H1 (cell line): ENCODE results near the gene LANCL3. TPM values are rescaled to one million over a fixed set of nuclear protein-coding genes. Genes with fewer than 3 reads are reported as not detected.

Experiments
- CTCF ChIA-PET: fragments of 300-600 bp; sonication (Branson Sonifier 250); formaldehyde crosslinking; loops from one replicate; lab custom pipeline; 2021; ENCODE audit not compliant: partially characterized antibody; lab: Charles Lee
- POLR2A ChIA-PET: fragments of 300-600 bp; sonication (Branson Sonifier 250); formaldehyde crosslinking; loops from one replicate; lab custom pipeline; 2021; ENCODE audit warnings: inconsistent platforms; ENCODE audit not compliant: partially characterized antibody; lab: Charles Lee
- DNase-seq, 2 experiments: peaks; one replicate each; pipeline versions ENCODE4 v3.0.0 to v3.0.0-alpha.2; 2010 to 2022; ENCODE audit warnings: low spot score in 2 of 2, low read depth in 1 of 2, mixed read lengths in 1 of 2
- FAIRE-seq: peaks from 2 replicates; lab custom pipeline; 2011; peaks lifted over from hg19 to GRCh38; lab: Jason Lieb, UNC
- H2AFZ ChIP-seq: 2 replicates; pipeline ENCODE4 v1.8.1; 2012; ENCODE audit warnings: low read length, inconsistent platforms
- H2AK5ac ChIP-seq: 2 replicates; pipeline ENCODE4 v1.6.1; 2013; ENCODE audit warnings: low read depth, low read length
- H2BK120ac ChIP-seq: replicated peaks from 2 replicates; pipeline ENCODE3; 2013; ENCODE audit warnings: low read depth, low read length, inconsistent platforms
- H2BK12ac ChIP-seq: 2 replicates; pipeline ENCODE4 v1.6.1; 2013; ENCODE audit warnings: low read depth, low read length
- H2BK15ac ChIP-seq: 2 replicates; pipeline ENCODE4 v1.6.1; 2013; ENCODE audit warnings: low read length
- H2BK20ac ChIP-seq: 2 replicates; pipeline ENCODE4 v1.6.1; 2013; ENCODE audit warnings: low read length
- H2BK5ac ChIP-seq: 2 replicates; pipeline ENCODE4 v1.6.1; 2013; ENCODE audit warnings: low read depth, low read length
- H3K14ac ChIP-seq: 2 replicates; pipeline ENCODE4 v1.6.1; 2013; ENCODE audit warnings: inconsistent platforms; ENCODE audit not compliant: insufficient read length
- H3K18ac ChIP-seq: 2 replicates; pipeline ENCODE4 v1.6.1; 2013; ENCODE audit warnings: low read length; ENCODE audit errors: extremely low read depth
- H3K23ac ChIP-seq: 2 replicates; pipeline ENCODE4 v1.6.1; 2013; ENCODE audit warnings: inconsistent platforms; ENCODE audit not compliant: insufficient read length
- H3K23me2 ChIP-seq: 2 replicates; pipeline ENCODE4 v1.6.1; 2013; ENCODE audit warnings: low read depth, low read length
- H3K27ac ChIP-seq: 2 replicates; pipeline ENCODE4 v1.6.1; 2011; ENCODE audit warnings: low read depth, low read length, inconsistent platforms
- H3K27me3 ChIP-seq, 4 experiments: replicated peaks in 1 of 4; 1 replicate in 1 of 4; 2 replicates in 3 of 4; pipeline versions ENCODE4 v1.6.1 to v1.8.1; 2011 to 2013; ENCODE audit warnings: low read length in 3 of 4, mild to moderate bottlenecking in 3 of 4, inconsistent platforms in 2 of 4, mixed read lengths in 2 of 4, moderate library complexity in 1 of 4; ENCODE audit not compliant: control insufficient read depth in 3 of 4, insufficient read depth in 3 of 4; ENCODE audit errors: extremely low read depth in 1 of 4
- H3K36me3 ChIP-seq, 4 experiments: 2 replicates each; pipeline versions ENCODE4 v1.6.1 to v1.8.1; 2011 to 2013; ENCODE audit warnings: mild to moderate bottlenecking in 4 of 4, low read length in 3 of 4, moderate library complexity in 2 of 4, control low read depth in 1 of 4, inconsistent platforms in 1 of 4; ENCODE audit not compliant: insufficient read depth in 4 of 4, control insufficient read depth in 2 of 4
- H3K4ac ChIP-seq: replicated peaks from 2 replicates; pipeline ENCODE3; 2013; ENCODE audit warnings: low read length, low read depth, mixed read lengths, inconsistent platforms; ENCODE audit not compliant: insufficient read length
- H3K4me1 ChIP-seq, 4 experiments: replicated peaks in 1 of 4; 1 replicate in 1 of 4; 2 replicates in 3 of 4; pipeline versions ENCODE4 v1.6.1 to v1.8.1; 2011 to 2013; ENCODE audit warnings: low read length in 3 of 4, inconsistent platforms in 2 of 4, mixed read lengths in 1 of 4; ENCODE audit not compliant: insufficient read depth in 4 of 4, control insufficient read depth in 3 of 4
- H3K4me2 ChIP-seq, 2 experiments: 2 replicates each; pipeline versions ENCODE4 v1.6.1 to v1.8.1; 2011 to 2013; ENCODE audit warnings: low read depth in 2 of 2, low read length in 2 of 2, control low read depth in 1 of 2, inconsistent platforms in 1 of 2, mild to moderate bottlenecking in 1 of 2; ENCODE audit not compliant: insufficient read depth in 1 of 2
- H3K4me3 ChIP-seq, 4 experiments: fragments of 200-600, 300-600 bp in 1 of 4; sonication (generic), shearing (Covaris generic), sonication (Bioruptor Twin) in 1 of 4; 2 replicates each; pipeline versions ENCODE4 v1.5.1 to v1.8.1; 2011 to 2016; ENCODE audit warnings: low read length in 4 of 4, low read depth in 3 of 4, control low read depth in 2 of 4, inconsistent platforms in 2 of 4, mild to moderate bottlenecking in 2 of 4, mixed read lengths in 1 of 4, moderate library complexity in 1 of 4; ENCODE audit not compliant: insufficient read depth in 2 of 4; ENCODE audit errors: extremely low read depth in 1 of 4
- H3K56ac ChIP-seq: replicated peaks from 2 replicates; pipeline ENCODE3; 2013; ENCODE audit warnings: low read depth, mild to moderate bottlenecking, mixed read lengths, low read length, inconsistent platforms; ENCODE audit not compliant: insufficient read length
- H3K79me1 ChIP-seq: 2 replicates; pipeline ENCODE4 v1.6.1; 2013; ENCODE audit warnings: low read depth, low read length, control low read depth
- H3K79me2 ChIP-seq, 2 experiments: 2 replicates each; pipeline versions ENCODE4 v1.6.1 to v1.8.1; 2012 to 2013; ENCODE audit warnings: low read length in 2 of 2, mild to moderate bottlenecking in 2 of 2, inconsistent platforms in 1 of 2; ENCODE audit not compliant: insufficient read depth in 2 of 2, control insufficient read depth in 1 of 2
- H3K9ac ChIP-seq, 4 experiments: replicated peaks in 1 of 4; 1 replicate in 1 of 4; 2 replicates in 3 of 4; pipeline versions ENCODE4 v1.6.1 to v1.8.1; 2011 to 2013; ENCODE audit warnings: low read depth in 3 of 4, low read length in 3 of 4, control low read depth in 2 of 4, mild to moderate bottlenecking in 2 of 4, moderate library complexity in 2 of 4, inconsistent platforms in 1 of 4; ENCODE audit errors: extremely low read depth in 1 of 4
- H3K9me3 ChIP-seq, 2 experiments: 2 replicates each; pipeline versions ENCODE4 v1.6.1 to v1.8.1; 2012 to 2013; ENCODE audit warnings: mild to moderate bottlenecking in 2 of 2, moderate library complexity in 2 of 2, control low read depth in 1 of 2, inconsistent platforms in 1 of 2, low read depth in 1 of 2, low read length in 1 of 2, mixed read lengths in 1 of 2; ENCODE audit not compliant: insufficient read depth in 2 of 2
- H4K20me1 ChIP-seq, 2 experiments: replicated peaks in 1 of 2; 2 replicates each; pipeline versions ENCODE3 to v1.8.1; 2011 to 2013; ENCODE audit warnings: inconsistent platforms in 2 of 2, low read length in 2 of 2, mild to moderate bottlenecking in 1 of 2; ENCODE audit not compliant: insufficient read depth in 2 of 2, control insufficient read depth in 1 of 2
- H4K5ac ChIP-seq: 2 replicates; pipeline ENCODE4 v1.6.1; 2013; ENCODE audit warnings: low read length, low read depth, mixed read lengths, inconsistent platforms; ENCODE audit not compliant: insufficient read length
- H4K8ac ChIP-seq: 2 replicates; pipeline ENCODE4 v1.8.0; 2013; ENCODE audit warnings: mild to moderate bottlenecking, moderate library complexity, low read length, inconsistent platforms; ENCODE audit not compliant: insufficient read depth; ENCODE audit errors: extremely low read depth
- H4K91ac ChIP-seq: replicated peaks from 2 replicates; pipeline ENCODE3; 2013; ENCODE audit warnings: low read length, mixed read lengths, inconsistent platforms; ENCODE audit not compliant: insufficient read length
- FOSL1 ChIP-seq: IDR thresholded peaks from 2 replicates; pipeline ENCODE4 v1.6.1; 2011; ENCODE audit warnings: mild to moderate bottlenecking, low read depth, low read length, moderate library complexity; ENCODE audit not compliant: insufficient read depth
- HDAC6 ChIP-seq: IDR thresholded peaks from one replicate; pipeline ENCODE4 v1.7.1; 2012; ENCODE audit warnings: low read depth, mild to moderate bottlenecking, inconsistent platforms, low read length, moderate library complexity
- NANOG ChIP-seq: IDR thresholded peaks from 2 replicates; pipeline ENCODE4 v1.6.1; 2011; ENCODE audit warnings: low read length, low read depth, mild to moderate bottlenecking, inconsistent platforms; ENCODE audit not compliant: insufficient read depth, poor library complexity, severe bottlenecking
- SIN3A ChIP-seq, 2 experiments: IDR thresholded peaks in 1 of 2; conservative IDR thresholded peaks in 1 of 2; 2 replicates each; pipeline ENCODE4 v1.6.1; 2011 to 2012; ENCODE audit warnings: low read length in 2 of 2, improper control_type of control experiment in 1 of 2, low read depth in 1 of 2, mild to moderate bottlenecking in 1 of 2
- SRF ChIP-seq: IDR thresholded peaks from 2 replicates; pipeline ENCODE4 v1.6.1; 2011; ENCODE audit warnings: mild to moderate bottlenecking, low read depth, low read length, moderate library complexity
- polyA plus RNA-seq, 7 experiments: library from polyadenylated mRNA; depleted of rRNA in 3 of 7; stranded (reverse) in 5 of 7; unstranded in 2 of 7; fragments of >200 nt in 5 of 7; fragments of 200-250 nt in 2 of 7; gene quantifications; 1 replicate in 5 of 7; 2 replicates in 1 of 7; 4 replicates in 1 of 7; pipeline versions ENCODE4 v1.2.1 to v1.2.3, GENCODE V29; 2011 to 2013; ENCODE audit warnings: missing spikeins in 2 of 7, mixed read lengths in 2 of 7
- total RNA-seq: library from RNA; stranded (reverse); fragmentation: NEBNext Ultra II Directional; extraction: Animal tissue kit (Norgen Biotek cat#: 25700); gene quantifications from 2 replicates; pipeline ENCODE4 v1.2.1, GENCODE V29; 2021
- TF ChIP-seq, protein P1 (sequence below): IDR thresholded peaks from 2 replicates; pipeline ENCODE4 v1.6.1; 2012; ENCODE audit warnings: low read length, inconsistent platforms
- TF ChIP-seq, protein P2 (sequence below), 3 experiments: IDR thresholded peaks; 1 replicate in 2 of 3; 2 replicates in 1 of 3; pipeline versions ENCODE4 v1.5.1 to v1.6.1; 2011; ENCODE audit warnings: low read length in 3 of 3, mild to moderate bottlenecking in 3 of 3, inconsistent platforms in 2 of 3, low read depth in 1 of 3, moderate library complexity in 1 of 3; ENCODE audit not compliant: insufficient read depth in 1 of 3; ENCODE audit errors: control extremely low read depth in 1 of 3

Gene LANCL3
- total and polyA plus RNA-seq, 2 of the 8 experiments (the other 6 are each of a cell fraction or from before 2014, with no cell fraction given), result 0.11 to 0.37 TPM

DNA sequence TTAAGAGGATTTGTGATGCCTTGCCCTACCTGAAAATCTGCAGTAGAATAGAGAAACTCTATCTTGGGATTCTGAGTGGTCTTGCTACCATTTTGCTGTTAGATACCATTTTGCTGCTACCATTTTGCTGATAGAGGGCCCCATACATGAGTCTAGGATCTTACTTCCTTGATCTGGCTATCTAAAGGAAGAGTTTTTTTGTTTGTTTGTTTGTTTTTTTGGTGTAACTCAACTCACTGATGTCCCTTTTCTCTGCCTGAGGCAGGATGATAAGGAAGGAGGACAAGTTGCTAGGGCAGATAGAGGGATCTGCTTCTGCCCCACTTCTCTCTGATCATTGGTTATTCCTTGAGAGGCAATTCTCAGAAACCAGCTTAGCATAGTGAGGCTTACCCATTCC lies 145.1 kb downstream of the LANCL3 start:
- Histone ChIP-seq H4K20me1 (no peaks in the 10 kb centered on the region), H3K9ac (no peak overlapping the region), H2AK5ac (no peak overlapping the region), H2BK5ac (no peak overlapping the region), H3K4me1 (no peaks in the 10 kb centered on the region), H4K5ac (no peak overlapping the region), H4K8ac (no peak overlapping the region), H3K79me2 (no peaks in the 10 kb centered on the region), H3K56ac (no peak overlapping the region), H3K36me3 (no peaks in the 10 kb centered on the region), H3K27me3 (no peaks in the 10 kb centered on the region), H3K14ac (no peak overlapping the region), H3K4me2 (no peak overlapping the region), H3K18ac (no peak overlapping the region), H2BK15ac (no peak overlapping the region), H4K91ac (no peak overlapping the region), H3K9me3 (no peaks in the 10 kb centered on the region), H3K23me2 (no peaks in the 10 kb centered on the region), H3K79me1 (no peaks in the 10 kb centered on the region), H2BK20ac (no peak overlapping the region), H2AFZ (no peak overlapping the region), H3K4me3 (no peak overlapping the region), H3K4ac (no peak overlapping the region), H3K23ac (no peak overlapping the region), H3K27ac (no peak overlapping the region), H2BK120ac (no peak overlapping the region), H2BK12ac (no peak overlapping the region)
- ChIA-PET POLR2A (no interaction called here), CTCF (interaction anchor here (0.9 kb wide), 1 partner anchor 459 kb away, joined by 3 read pairs; no protein-coding TSS in a partner anchor)
- DNase-seq (no peak), FAIRE-seq (no peak)
- TF ChIP-seq NANOG (no peak), SIN3A (conservative IDR thresholded peaks at IDR 0.05 in 1 of 2, IDR thresholded peaks at IDR 0.05 in 1 of 2; ENCODE audit: low read depth in 1 of 2, low read length in 2 of 2) (no peak), SRF (no peak), FOSL1 (no peak), HDAC6 (no peak)
- TF ChIP-seq, protein P1, sequence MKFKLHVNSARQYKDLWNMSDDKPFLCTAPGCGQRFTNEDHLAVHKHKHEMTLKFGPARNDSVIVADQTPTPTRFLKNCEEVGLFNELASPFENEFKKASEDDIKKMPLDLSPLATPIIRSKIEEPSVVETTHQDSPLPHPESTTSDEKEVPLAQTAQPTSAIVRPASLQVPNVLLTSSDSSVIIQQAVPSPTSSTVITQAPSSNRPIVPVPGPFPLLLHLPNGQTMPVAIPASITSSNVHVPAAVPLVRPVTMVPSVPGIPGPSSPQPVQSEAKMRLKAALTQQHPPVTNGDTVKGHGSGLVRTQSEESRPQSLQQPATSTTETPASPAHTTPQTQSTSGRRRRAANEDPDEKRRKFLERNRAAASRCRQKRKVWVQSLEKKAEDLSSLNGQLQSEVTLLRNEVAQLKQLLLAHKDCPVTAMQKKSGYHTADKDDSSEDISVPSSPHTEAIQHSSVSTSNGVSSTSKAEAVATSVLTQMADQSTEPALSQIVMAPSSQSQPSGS, result no peak
- TF ChIP-seq, protein P2, sequence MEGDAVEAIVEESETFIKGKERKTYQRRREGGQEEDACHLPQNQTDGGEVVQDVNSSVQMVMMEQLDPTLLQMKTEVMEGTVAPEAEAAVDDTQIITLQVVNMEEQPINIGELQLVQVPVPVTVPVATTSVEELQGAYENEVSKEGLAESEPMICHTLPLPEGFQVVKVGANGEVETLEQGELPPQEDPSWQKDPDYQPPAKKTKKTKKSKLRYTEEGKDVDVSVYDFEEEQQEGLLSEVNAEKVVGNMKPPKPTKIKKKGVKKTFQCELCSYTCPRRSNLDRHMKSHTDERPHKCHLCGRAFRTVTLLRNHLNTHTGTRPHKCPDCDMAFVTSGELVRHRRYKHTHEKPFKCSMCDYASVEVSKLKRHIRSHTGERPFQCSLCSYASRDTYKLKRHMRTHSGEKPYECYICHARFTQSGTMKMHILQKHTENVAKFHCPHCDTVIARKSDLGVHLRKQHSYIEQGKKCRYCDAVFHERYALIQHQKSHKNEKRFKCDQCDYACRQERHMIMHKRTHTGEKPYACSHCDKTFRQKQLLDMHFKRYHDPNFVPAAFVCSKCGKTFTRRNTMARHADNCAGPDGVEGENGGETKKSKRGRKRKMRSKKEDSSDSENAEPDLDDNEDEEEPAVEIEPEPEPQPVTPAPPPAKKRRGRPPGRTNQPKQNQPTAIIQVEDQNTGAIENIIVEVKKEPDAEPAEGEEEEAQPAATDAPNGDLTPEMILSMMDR (IDR thresholded peaks at IDR 0.05; ENCODE audit: control extremely low read depth in 1 of 3, insufficient read depth in 1 of 3, low read depth in 1 of 3, low read length in 3 of 3), result no peak
